Measurements from ENCODE around the gene MSI2. TPM values are rescaled to one million over a fixed set of nuclear protein-coding genes. Genes with fewer than 3 reads are reported as not detected.
"Not testable (repeated sequence)": the region's sequence is repeated elsewhere in the genome, so short reads cannot be mapped to it uniquely, and the experiment has no call there.

Gene MSI2
- total RNA-seq, 2 experiments from 2014 or later: 107 to 111 TPM

DNA sequence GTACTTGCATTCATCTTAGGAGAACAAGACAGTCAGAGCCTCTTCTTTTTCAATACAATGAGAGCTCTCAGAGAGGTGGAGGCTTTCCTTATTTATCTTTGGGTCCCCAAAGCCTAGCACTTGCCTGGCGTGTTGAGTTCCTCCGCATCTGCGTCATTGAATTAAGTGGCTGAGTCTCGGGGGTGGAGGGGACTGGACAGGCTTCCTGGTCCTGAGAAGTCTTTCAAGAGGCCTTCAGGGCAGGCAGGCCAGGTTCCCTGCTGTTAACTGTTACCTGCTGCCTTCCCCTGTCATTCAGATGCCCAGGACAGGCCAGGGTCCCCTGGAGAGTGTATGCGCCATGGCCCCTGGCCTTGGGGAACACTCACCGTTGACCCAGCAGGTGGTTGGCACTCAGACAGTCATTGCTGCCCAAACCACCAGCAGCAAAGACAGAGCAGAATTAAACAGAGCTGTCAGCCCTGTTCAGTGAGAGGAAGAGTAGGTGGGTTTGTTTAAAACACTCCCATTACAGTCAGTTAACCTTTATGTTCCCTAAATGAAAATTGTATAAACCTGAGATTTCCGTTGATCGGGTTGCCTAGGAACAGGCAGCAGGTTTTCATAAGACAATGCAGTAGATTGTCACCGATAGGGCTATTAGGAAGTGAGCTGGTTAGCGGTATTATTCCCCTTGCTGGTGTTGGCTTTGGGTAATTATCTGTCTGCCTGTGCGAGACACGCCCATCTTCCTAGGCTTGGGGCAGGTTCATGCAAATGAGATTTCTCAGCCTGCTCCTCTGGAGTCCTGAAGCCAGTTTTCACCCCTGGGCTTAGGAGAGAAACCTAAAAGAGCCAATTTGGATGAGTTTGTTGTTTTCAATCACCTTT, 356.1 kb downstream of the MSI2 start:
- CTCF ChIA-PET: interaction anchor here (1.0 to 1.9 kb wide), 2 partner anchors 13 to 59 kb away, joined by 4 to 6 read pairs; no protein-coding TSS in a partner anchor
- Mint-ChIP-seq H3K9me3 (no peaks in the 10 kb centered on the region), H3K36me3 (ENCODE audit: low read depth) (peaks cover 21% of the 10 kb centered on the region), H3K4me3 (no peak overlapping the region), H3K27me3 (no peaks in the 10 kb centered on the region), H3K27ac (peak overlapping the region; percentile 32), H3K4me1 (peaks cover 23% of the 10 kb centered on the region)
- peak; percentile 35 for DNase-seq
- POLR2A ChIA-PET: interaction anchor here (1.2 kb wide), 1 partner anchor 9 kb away, joined by 3 read pairs; no protein-coding TSS in a partner anchor

DNA sequence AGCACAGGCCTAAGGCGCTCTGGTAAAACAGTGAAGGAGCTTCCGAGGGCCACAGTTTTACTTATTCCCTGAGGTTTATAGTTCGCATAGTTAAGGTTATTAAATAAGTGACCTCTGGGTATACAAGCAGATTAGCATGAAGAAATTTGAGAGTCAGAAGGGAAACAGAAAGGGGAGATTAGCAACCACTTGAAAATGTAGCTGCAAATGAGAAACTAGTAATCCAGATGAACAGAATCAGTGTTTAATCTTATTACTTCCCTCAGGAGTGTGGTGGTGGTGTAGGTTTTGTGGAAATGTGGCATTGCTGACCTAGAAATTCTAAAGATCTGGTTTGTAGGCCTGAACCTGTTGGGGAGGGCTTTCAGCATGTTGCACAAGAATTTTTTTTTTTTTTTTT, 358.4 kb downstream of the MSI2 start:
- Mint-ChIP-seq H3K27me3 (no peaks in the 10 kb centered on the region), H3K4me3 (no peak overlapping the region), H3K27ac (no peak overlapping the region), H3K4me1 (peaks cover 15% of the 10 kb centered on the region), H3K9me3 (no peaks in the 10 kb centered on the region), H3K36me3 (ENCODE audit: low read depth) (peaks cover 29% of the 10 kb centered on the region)
- DNase-seq: no peak
- POLR2A ChIA-PET: interaction anchor here (1.3 kb wide), 1 partner anchor 15 kb away, joined by 4 read pairs; no protein-coding TSS in a partner anchor
- CTCF ChIA-PET: interaction anchor here (1.6 kb wide), 2 partner anchors 17 to 57 kb away, joined by 3 to 4 read pairs; no protein-coding TSS in a partner anchor

DNA sequence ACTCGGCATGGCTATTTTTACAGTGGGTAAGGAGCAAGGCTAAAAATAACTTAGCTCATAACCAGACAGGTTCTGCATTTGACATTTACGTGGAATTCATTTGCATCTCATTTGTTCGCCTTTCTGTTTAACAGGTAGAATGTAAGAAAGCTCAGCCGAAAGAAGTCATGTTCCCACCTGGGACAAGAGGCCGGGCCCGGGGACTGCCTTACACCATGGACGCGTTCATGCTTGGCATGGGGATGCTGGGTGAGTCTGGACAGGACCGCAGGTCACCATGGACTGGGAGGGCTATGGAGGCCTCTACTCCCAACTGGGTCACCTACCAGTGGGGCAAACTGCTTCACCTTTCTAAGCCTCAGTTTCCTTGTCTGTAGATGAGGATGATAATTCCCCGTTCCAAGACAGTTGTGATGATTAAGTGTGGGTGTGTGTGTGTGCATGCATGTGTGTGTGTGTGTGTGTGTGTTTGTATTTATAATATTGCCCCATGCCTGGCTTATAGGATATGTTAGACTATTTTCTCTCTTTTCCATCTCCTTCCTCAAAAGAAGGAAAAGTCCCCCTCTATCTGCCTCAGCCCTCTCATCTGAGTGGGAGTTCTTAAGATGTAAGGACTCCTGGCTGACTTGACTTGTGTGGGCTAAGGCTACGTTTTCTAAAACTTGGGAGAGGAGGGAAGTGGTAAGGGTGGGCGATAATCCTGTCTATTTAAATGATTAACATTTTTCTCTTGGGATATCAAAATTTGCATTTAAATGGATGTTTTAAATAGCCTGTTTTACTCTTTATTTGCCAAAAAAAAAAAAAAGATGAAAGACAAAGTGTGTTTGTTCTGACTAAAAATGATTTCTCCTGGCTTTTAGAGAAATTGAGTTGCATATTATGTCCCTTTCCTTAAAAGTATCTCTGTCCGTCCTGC, 359.8 kb downstream of the MSI2 start:
- ChIA-PET CTCF (interaction anchor here (1.1 to 1.6 kb wide), 3 partner anchors 16 to 56 kb away, joined by 3 to 4 read pairs (median 4); no protein-coding TSS in a partner anchor), POLR2A (no interaction called here)
- H3K4me1 Mint-ChIP-seq: peaks cover 12% of the 10 kb centered on the region
- no peak overlapping the region for H3K27ac Mint-ChIP-seq
- no peak overlapping the region for H3K4me3 Mint-ChIP-seq
- peaks cover 32% of the 10 kb centered on the region for H3K36me3 Mint-ChIP-seq (ENCODE audit: low read depth)
- H3K9me3 Mint-ChIP-seq: no peaks in the 10 kb centered on the region
- DNase-seq: no peak
- H3K27me3 Mint-ChIP-seq: no peaks in the 10 kb centered on the region

DNA sequence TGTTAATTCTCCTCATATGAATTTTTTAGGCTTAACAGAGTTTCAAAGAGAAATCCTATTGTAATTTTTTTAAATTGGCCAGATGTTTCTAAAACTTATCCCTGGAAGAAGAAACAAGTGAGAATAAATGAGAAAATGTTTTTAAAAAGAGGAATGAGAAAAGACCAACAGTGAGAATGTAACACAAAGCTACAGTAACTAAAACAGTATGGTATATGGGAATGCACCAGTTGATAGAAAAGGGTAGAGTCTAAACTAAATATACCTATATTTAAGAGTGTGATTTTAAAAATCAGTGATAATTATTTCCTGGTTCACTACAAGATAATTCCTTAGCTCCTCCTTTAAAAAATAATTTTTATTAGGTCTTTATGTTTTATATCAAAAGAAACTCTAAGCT, 360.9 kb downstream of the MSI2 start:
- Mint-ChIP-seq H3K9me3 (no peaks in the 10 kb centered on the region), H3K27me3 (no peaks in the 10 kb centered on the region), H3K4me1 (peaks cover 11% of the 10 kb centered on the region), H3K36me3 (ENCODE audit: low read depth) (peaks cover 32% of the 10 kb centered on the region), H3K27ac (no peak overlapping the region), H3K4me3 (no peak overlapping the region)
- ChIA-PET CTCF (interaction anchor here (1.1 to 2.3 kb wide), 2 partner anchors 15 to 19 kb away, joined by 4 read pairs; no protein-coding TSS in a partner anchor), POLR2A (no interaction called here)
- DNase-seq: no peak

DNA sequence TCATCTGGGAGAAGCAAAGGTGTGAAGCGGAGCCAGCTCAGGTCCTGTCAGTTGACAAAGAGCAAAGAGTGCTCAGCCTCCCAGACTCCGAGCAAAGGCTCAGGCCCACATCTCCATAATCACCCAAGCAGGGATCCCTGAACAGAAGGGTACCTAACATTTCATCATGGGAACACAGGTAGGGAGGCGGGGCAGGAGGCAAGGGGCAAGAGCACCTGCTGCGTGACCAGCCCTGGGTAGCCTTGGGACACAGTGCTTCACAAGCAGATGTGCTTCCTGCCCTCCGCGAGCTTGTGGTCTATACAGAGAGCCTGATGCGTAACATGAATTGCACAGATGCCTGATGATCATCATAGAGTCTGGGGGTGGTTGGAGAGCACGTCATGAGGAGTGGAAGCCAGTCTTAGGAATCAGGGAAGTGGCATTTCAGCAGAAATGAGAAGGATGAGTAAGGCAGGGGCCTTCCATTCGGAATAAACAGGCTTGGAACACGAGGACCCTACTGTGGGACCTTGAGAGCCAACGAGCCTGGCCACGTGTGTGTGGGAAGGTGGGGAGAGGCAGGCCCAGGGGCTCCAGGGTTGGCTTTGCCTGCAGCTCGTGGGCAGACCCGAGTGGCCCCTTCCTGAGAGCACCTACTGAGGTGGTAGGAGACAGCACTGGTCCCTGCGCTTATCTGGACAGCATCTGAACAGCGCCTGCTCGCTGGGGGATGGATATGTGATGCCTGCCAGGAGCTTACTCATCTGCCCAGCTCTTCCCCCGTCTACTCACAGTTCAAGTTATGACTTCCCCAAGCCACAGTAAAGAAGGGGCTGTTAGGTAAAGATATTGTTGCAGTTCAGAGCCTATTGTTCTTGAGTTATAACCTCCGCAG, 363.0 kb downstream of the MSI2 start:
- H3K4me1 Mint-ChIP-seq: peaks cover 14% of the 10 kb centered on the region
- H3K36me3 Mint-ChIP-seq (ENCODE audit: low read depth): peaks cover 35% of the 10 kb centered on the region
- H3K27ac Mint-ChIP-seq: no peak overlapping the region
- POLR2A ChIA-PET: no interaction called here
- no peak overlapping the region for H3K4me3 Mint-ChIP-seq
- no peaks in the 10 kb centered on the region for H3K27me3 Mint-ChIP-seq
- H3K9me3 Mint-ChIP-seq: no peaks in the 10 kb centered on the region
- DNase-seq: no peak
- CTCF ChIA-PET: interaction anchor here (1.7 to 2.3 kb wide), 2 partner anchors 21 to 53 kb away, joined by 4 to 6 read pairs; no protein-coding TSS in a partner anchor

DNA sequence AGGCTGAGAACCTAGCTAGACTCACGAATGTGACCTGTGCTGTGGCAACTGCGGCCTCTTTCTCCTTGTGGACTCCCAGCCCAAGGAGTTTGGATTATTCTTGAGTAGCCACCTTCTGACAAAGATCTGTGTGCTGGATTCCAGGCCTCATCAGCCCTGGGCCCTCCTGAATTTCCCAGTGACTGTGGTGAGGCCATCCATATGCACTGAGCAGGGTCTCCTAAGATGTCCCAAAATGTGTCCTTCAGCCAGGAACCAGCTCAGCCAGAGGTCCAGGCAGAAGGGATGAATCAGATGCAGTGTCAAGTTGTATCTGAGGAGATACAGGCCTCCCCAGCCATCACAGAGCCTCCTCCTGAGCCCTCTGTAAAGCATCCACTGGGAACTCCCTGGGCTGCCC, 364.3 kb downstream of the MSI2 start:
- H3K4me3 Mint-ChIP-seq: no peak overlapping the region
- H3K27ac Mint-ChIP-seq: no peak overlapping the region
- H3K9me3 Mint-ChIP-seq: no peaks in the 10 kb centered on the region
- peaks cover 31% of the 10 kb centered on the region for H3K36me3 Mint-ChIP-seq (ENCODE audit: low read depth)
- CTCF ChIA-PET: interaction anchor here (1.7 kb wide), 1 partner anchor 51 kb away, joined by 6 read pairs; no protein-coding TSS in a partner anchor
- no peaks in the 10 kb centered on the region for H3K27me3 Mint-ChIP-seq
- DNase-seq: no peak
- peaks cover 19% of the 10 kb centered on the region for H3K4me1 Mint-ChIP-seq
- POLR2A ChIA-PET: no interaction called here

DNA sequence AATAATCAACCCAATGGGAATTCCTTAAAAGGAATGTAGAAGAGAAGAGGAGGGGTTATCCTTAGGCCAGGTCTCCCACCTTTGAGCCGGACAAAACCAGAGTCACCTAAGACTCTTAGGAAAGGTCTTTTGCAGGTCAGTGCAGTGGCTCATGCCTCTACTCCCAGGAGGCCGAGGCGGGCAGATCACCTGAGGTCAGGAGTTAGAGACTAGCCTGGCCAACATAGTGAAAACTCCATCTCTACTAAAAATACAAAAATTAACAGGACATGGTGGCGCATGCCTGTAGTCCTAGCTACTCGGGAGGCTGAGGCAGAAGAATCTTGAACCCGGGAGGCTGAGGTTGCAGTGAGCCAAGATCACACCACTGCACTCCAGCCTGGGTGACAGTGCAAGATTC, 365.5 kb downstream of the MSI2 start:
- Mint-ChIP-seq H3K36me3 (ENCODE audit: low read depth) (peaks cover 18% of the 10 kb centered on the region), H3K4me1 (peaks cover 19% of the 10 kb centered on the region)
- DNase-seq, H3K27ac Mint-ChIP-seq, POLR2A ChIA-PET, H3K27me3 Mint-ChIP-seq, CTCF ChIA-PET, H3K9me3 Mint-ChIP-seq, H3K4me3 Mint-ChIP-seq: not testable (repeated sequence)

DNA sequence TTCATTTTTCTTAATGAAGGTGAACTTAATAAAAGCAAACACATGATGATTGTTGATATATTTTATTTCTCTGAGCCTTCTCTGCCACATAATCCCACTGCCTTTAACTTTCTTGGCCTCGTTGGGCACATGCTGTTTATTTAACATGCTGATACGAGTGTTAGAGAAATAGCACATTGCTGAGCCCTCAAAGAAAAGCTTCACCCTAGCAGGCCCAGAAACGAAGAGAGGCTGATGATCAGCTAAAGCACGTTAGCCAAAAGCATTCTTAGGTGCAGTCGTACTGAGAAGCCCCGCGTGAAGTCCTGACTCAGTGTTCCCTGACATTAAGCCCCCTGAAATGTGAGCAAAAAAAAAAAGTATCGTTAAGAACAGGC, 366.0 kb downstream of the MSI2 start:
- no peak for DNase-seq
- POLR2A ChIA-PET: interaction anchor here (1.6 kb wide), 1 partner anchor 24 kb away, joined by 4 read pairs; no protein-coding TSS in a partner anchor
- no peaks in the 10 kb centered on the region for H3K27me3 Mint-ChIP-seq
- no peak overlapping the region for H3K27ac Mint-ChIP-seq
- CTCF ChIA-PET: interaction anchor here (0.8 kb wide), 1 partner anchor 9 kb away, joined by 4 read pairs; no protein-coding TSS in a partner anchor
- H3K36me3 Mint-ChIP-seq (ENCODE audit: low read depth): peaks cover 13% of the 10 kb centered on the region
- H3K9me3 Mint-ChIP-seq: no peaks in the 10 kb centered on the region
- peaks cover 19% of the 10 kb centered on the region for H3K4me1 Mint-ChIP-seq
- H3K4me3 Mint-ChIP-seq: no peak overlapping the region

DNA sequence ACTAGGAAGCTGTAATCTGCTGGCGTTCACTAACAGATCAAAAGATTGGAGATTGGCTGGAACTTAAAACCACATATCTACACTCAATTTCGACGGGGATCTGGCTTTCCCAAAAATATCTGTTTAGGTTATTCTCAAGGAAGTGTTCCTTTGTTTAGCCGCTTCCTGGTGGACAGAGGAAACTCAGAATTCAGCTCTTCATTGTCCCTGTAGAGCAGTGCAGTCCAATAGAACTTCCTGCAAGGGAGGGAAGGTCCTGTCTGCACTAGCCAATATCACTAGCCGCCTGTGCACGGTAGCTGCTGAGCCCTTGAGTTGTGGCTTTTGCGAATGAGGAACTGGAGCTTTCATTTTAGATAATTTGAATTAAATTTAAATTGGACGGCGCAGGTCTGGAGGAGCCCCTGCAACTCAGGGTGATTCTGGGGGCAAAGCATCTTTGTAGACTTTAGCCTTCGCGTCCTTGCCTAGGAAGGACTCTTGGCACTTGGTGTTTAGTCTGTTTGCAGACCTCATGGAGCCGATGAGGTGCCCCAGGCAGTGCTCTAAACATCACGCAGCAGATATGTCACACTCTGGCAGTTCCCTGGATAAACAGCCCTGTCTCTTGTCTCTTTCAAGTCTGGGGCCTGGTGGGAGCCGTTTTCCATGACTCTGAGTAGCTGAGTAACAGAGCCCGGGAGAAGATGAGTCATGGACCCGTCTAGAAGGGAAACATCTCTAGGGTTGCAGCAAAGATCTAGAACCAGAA, 366.5 kb downstream of the MSI2 start:
- Mint-ChIP-seq H3K9me3 (no peaks in the 10 kb centered on the region), H3K27ac (no peak overlapping the region), H3K27me3 (no peaks in the 10 kb centered on the region), H3K4me3 (no peak overlapping the region), H3K36me3 (ENCODE audit: low read depth) (peaks cover 13% of the 10 kb centered on the region), H3K4me1 (peaks cover 19% of the 10 kb centered on the region)
- CTCF ChIA-PET: interaction anchor here (0.8 kb wide), 1 partner anchor 9 kb away, joined by 4 read pairs; no protein-coding TSS in a partner anchor
- no peak for DNase-seq
- POLR2A ChIA-PET: interaction anchor here (1.6 kb wide), 1 partner anchor 25 kb away, joined by 4 read pairs; no protein-coding TSS in a partner anchor

DNA sequence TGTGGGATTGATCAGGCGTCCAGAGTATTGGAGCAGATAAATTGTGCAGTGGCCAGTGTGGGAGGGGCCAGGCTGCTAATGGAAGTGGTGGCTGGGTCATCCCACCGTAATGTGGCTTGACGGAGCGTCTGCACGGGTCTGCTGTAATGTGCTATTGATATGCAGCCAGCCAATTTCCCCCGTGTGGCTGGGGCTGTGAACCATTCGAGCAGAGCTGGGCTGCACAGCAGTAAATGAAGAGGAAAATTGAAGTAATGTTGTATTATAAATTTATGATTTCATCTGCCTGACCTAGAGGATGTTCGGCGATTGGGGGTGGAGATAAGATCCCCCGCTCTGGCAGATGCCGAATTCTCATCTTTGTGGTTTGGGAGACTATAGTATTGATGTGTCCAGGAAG, 367.3 kb downstream of the MSI2 start:
- H3K4me3 Mint-ChIP-seq: no peak overlapping the region
- peaks cover 19% of the 10 kb centered on the region for H3K4me1 Mint-ChIP-seq
- no peak overlapping the region for H3K27ac Mint-ChIP-seq
- peaks cover 15% of the 10 kb centered on the region for H3K36me3 Mint-ChIP-seq (ENCODE audit: low read depth)
- H3K27me3 Mint-ChIP-seq: no peaks in the 10 kb centered on the region
- H3K9me3 Mint-ChIP-seq: no peaks in the 10 kb centered on the region
- DNase-seq: no peak
- POLR2A ChIA-PET: interaction anchor here (1.6 kb wide), 1 partner anchor 26 kb away, joined by 4 read pairs; no protein-coding TSS in a partner anchor
- CTCF ChIA-PET: no interaction called here

DNA sequence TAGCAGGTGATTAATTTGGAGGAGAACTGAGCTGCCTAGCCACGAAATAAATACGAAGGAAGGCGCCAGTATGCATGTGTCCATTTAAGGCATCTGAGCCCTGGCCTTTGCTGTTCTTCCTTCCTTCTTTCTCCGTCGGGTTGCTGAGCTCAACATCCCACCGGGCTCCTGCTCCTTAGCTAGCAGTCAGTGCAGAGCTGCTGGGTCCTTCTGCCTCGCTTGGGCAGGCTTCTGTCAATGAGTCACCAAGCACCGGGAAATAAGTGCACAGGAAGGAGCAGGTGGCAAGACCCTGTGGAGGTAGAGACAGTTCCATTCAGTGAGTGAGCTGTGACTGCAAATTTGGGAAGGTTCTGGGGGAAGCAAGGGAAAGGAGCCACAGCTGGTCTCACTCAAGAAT, 368.1 kb downstream of the MSI2 start:
- DNase-seq: no peak
- POLR2A ChIA-PET: no interaction called here
- Mint-ChIP-seq H3K4me3 (no peak overlapping the region), H3K27ac (peak overlapping the region; percentile 33), H3K4me1 (peaks cover 19% of the 10 kb centered on the region), H3K9me3 (no peaks in the 10 kb centered on the region), H3K27me3 (no peaks in the 10 kb centered on the region), H3K36me3 (ENCODE audit: low read depth) (peaks cover 9% of the 10 kb centered on the region)
- CTCF ChIA-PET: interaction anchor here (0.9 kb wide), 1 partner anchor 48 kb away, joined by 5 read pairs; no protein-coding TSS in a partner anchor

Measured in activated CD4-positive, alpha-beta memory T cell treated with anti-CD3 and anti-CD28 coated beads, Interleukin-2, amount 10 ng/mL, durations not matched to agents 7 days and 5 days (primary cell).